Muscle layer of colon (tissue), 2 donors: ENCODE measurements around the gene DENND6A.
"Not testable (repeated sequence)": the region's sequence is repeated elsewhere in the genome, so short reads cannot be mapped to it uniquely, and the experiment has no call there.

Source experiments
- H3K27ac ChIP-seq: one replicate; pipeline ENCODE4 v1.7.0; 2013; ENCODE audit warnings: low read depth, mild to moderate bottlenecking, low read length, moderate library complexity
- H3K27me3 ChIP-seq, 2 donors: one replicate each; pipeline ENCODE4 v1.7.0; 2013; ENCODE audit warnings: low read length in 2 of 2, mild to moderate bottlenecking in 2 of 2; ENCODE audit not compliant: insufficient read depth in 2 of 2, control insufficient read depth in 1 of 2
- H3K36me3 ChIP-seq: one replicate; pipeline ENCODE4 v1.7.0; 2013; ENCODE audit warnings: mild to moderate bottlenecking, low read length; ENCODE audit not compliant: insufficient read depth
- H3K4me1 ChIP-seq: one replicate; pipeline ENCODE4 v1.7.0; 2013; ENCODE audit warnings: mild to moderate bottlenecking, low read length; ENCODE audit not compliant: insufficient read depth
- H3K4me3 ChIP-seq, 2 donors: one replicate each; pipeline ENCODE4 v1.7.0; 2013; ENCODE audit warnings: low read length in 2 of 2, low read depth in 1 of 2, mild to moderate bottlenecking in 1 of 2, moderate library complexity in 1 of 2
- H3K9ac ChIP-seq: one replicate; pipeline ENCODE4 v1.7.0; 2013; ENCODE audit warnings: low read length
- H3K9me3 ChIP-seq: one replicate; pipeline ENCODE4 v1.7.0; 2013; ENCODE audit warnings: mild to moderate bottlenecking, low read length
- donor health status: abdominal sarcoma.
- donor health status: Adenocarcinoma of cecum.

Gene DENND6A

GRCh38 chr3:57692133-57692395 lies 813 bp downstream of the DENND6A start:
- H3K9me3 ChIP-seq, H3K27me3 ChIP-seq, H3K36me3 ChIP-seq: not testable (repeated sequence)
- Histone ChIP-seq H3K4me1 (peaks cover 38% of the 10 kb centered on the region), H3K27ac (peak overlapping the region; percentile 94), H3K4me3 (peak overlapping the region; percentile 79 to 82), H3K9ac (peak overlapping the region; percentile 74)

GRCh38 chr3:57691411-57692132 lies 1.3 kb downstream of the DENND6A start:
- Histone ChIP-seq H3K4me1 (peaks cover 43% of the 10 kb centered on the region), H3K9me3 (no peaks in the 10 kb centered on the region), H3K9ac (peak overlapping the region; percentile 74), H3K27me3 (no peaks in the 10 kb centered on the region), H3K27ac (peak overlapping the region; percentile 94), H3K4me3 (peak overlapping the region; percentile 79 to 82), H3K36me3 (no peaks in the 10 kb centered on the region)

GRCh38 chr3:57689367-57690053 lies 3.4 kb downstream of the DENND6A start:
- H3K36me3 ChIP-seq = no peaks in the 10 kb centered on the region
- H3K4me1 ChIP-seq = peaks cover 53% of the 10 kb centered on the region
- H3K27ac ChIP-seq = no peak overlapping the region
- H3K4me3 ChIP-seq = no peak overlapping the region
- H3K9ac ChIP-seq = no peak overlapping the region
- H3K27me3 ChIP-seq = no peaks in the 10 kb centered on the region
- H3K9me3 ChIP-seq = no peaks in the 10 kb centered on the region

GRCh38 chr3:57688291-57688690 lies 4.6 kb downstream of the DENND6A start:
- no peak overlapping the region for H3K27ac ChIP-seq
- no peaks in the 10 kb centered on the region for H3K36me3 ChIP-seq
- H3K27me3 ChIP-seq = no peaks in the 10 kb centered on the region
- no peak overlapping the region for H3K4me3 ChIP-seq
- no peak overlapping the region for H3K9ac ChIP-seq
- H3K9me3 ChIP-seq = no peaks in the 10 kb centered on the region
- H3K4me1 ChIP-seq = peaks cover 55% of the 10 kb centered on the region

GRCh38 chr3:57683286-57683685 lies 9.6 kb downstream of the DENND6A start:
- Histone ChIP-seq H3K4me3 (no peak overlapping the region), H3K27ac (no peak overlapping the region), H3K36me3 (peaks cover 18% of the 10 kb centered on the region), H3K9me3 (no peaks in the 10 kb centered on the region), H3K4me1 (peaks cover 34% of the 10 kb centered on the region), H3K27me3 (no peaks in the 10 kb centered on the region), H3K9ac (no peak overlapping the region)

GRCh38 chr3:57682284-57682683 lies 10.6 kb downstream of the DENND6A start:
- no peaks in the 10 kb centered on the region for H3K9me3 ChIP-seq
- no peaks in the 10 kb centered on the region for H3K27me3 ChIP-seq
- peaks cover 18% of the 10 kb centered on the region for H3K36me3 ChIP-seq
- no peak overlapping the region for H3K27ac ChIP-seq
- H3K4me1 ChIP-seq = peaks cover 28% of the 10 kb centered on the region
- H3K4me3 ChIP-seq = no peak overlapping the region
- no peak overlapping the region for H3K9ac ChIP-seq

- no peak overlapping the region for H3K4me3 ChIP-seq
- no peaks in the 10 kb centered on the region for H3K9me3 ChIP-seq
- H3K4me1 ChIP-seq = peaks cover 22% of the 10 kb centered on the region
- H3K9ac ChIP-seq = no peak overlapping the region
- H3K27me3 ChIP-seq = no peaks in the 10 kb centered on the region
- peaks cover 18% of the 10 kb centered on the region for H3K36me3 ChIP-seq
- H3K27ac ChIP-seq = no peak overlapping the region
Measured at GRCh38 chr3:57681691-57682090, 11.2 kb downstream of the DENND6A start.

GRCh38 chr3:57680046-57680445 lies 12.8 kb downstream of the DENND6A start:
- H3K36me3 ChIP-seq = peaks cover 18% of the 10 kb centered on the region
- H3K9me3 ChIP-seq = no peaks in the 10 kb centered on the region
- H3K4me3 ChIP-seq = no peak overlapping the region
- peaks cover 11% of the 10 kb centered on the region for H3K4me1 ChIP-seq
- H3K27ac ChIP-seq = no peak overlapping the region
- H3K27me3 ChIP-seq = no peaks in the 10 kb centered on the region
- no peak overlapping the region for H3K9ac ChIP-seq

GRCh38 chr3:57675530-57675929 lies 17.3 kb downstream of the DENND6A start:
- Histone ChIP-seq H3K27ac (no peak overlapping the region), H3K9me3 (no peaks in the 10 kb centered on the region), H3K4me3 (no peak overlapping the region), H3K36me3 (peaks cover 20% of the 10 kb centered on the region), H3K4me1 (peaks cover 14% of the 10 kb centered on the region), H3K27me3 (no peaks in the 10 kb centered on the region), H3K9ac (no peak overlapping the region)

GRCh38 chr3:57673156-57673555 lies 19.7 kb downstream of the DENND6A start:
- no peak overlapping the region for H3K27ac ChIP-seq
- H3K4me3 ChIP-seq = no peak overlapping the region
- no peaks in the 10 kb centered on the region for H3K9me3 ChIP-seq
- peaks cover 8% of the 10 kb centered on the region for H3K4me1 ChIP-seq
- no peak overlapping the region for H3K9ac ChIP-seq
- H3K27me3 ChIP-seq = no peaks in the 10 kb centered on the region
- peaks cover 15% of the 10 kb centered on the region for H3K36me3 ChIP-seq

GRCh38 chr3:57670543-57670942 lies 22.3 kb downstream of the DENND6A start:
- Histone ChIP-seq H3K4me3 (no peak overlapping the region), H3K4me1 (peaks cover 8% of the 10 kb centered on the region), H3K27me3 (no peaks in the 10 kb centered on the region), H3K27ac (no peak overlapping the region), H3K9ac (no peak overlapping the region), H3K9me3 (no peaks in the 10 kb centered on the region), H3K36me3 (peaks cover 17% of the 10 kb centered on the region)

GRCh38 chr3:57661404-57661803 lies 31.5 kb downstream of the DENND6A start:
- Histone ChIP-seq H3K4me3 (no peak overlapping the region), H3K27ac (no peak overlapping the region), H3K9me3 (no peaks in the 10 kb centered on the region), H3K9ac (no peak overlapping the region), H3K4me1 (no peaks in the 10 kb centered on the region), H3K27me3 (no peaks in the 10 kb centered on the region), H3K36me3 (peaks cover 38% of the 10 kb centered on the region)
